ENCODE measurements around the gene WDR3.

DNA sequence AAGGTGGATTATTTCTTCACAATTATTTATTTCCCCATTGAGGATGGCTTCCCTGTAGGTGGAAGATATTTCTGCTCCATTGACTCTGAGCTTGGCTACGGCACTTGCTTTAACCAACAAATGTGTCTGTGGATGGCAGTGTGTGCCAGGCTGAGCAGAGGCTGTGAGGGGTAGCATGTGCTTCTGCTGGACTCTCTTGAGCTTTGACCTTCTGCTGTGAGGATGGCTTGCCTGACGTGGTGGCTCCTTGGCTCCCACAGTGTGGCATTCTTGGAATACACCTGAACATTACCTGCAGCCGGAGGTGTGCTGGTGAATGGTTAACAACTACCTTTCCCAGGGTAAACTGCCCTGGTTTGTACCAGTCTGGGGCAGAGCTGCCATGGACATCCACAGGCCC, 46.8 kb downstream of the WDR3 start:
- TF ChIP-seq, protein P1, sequence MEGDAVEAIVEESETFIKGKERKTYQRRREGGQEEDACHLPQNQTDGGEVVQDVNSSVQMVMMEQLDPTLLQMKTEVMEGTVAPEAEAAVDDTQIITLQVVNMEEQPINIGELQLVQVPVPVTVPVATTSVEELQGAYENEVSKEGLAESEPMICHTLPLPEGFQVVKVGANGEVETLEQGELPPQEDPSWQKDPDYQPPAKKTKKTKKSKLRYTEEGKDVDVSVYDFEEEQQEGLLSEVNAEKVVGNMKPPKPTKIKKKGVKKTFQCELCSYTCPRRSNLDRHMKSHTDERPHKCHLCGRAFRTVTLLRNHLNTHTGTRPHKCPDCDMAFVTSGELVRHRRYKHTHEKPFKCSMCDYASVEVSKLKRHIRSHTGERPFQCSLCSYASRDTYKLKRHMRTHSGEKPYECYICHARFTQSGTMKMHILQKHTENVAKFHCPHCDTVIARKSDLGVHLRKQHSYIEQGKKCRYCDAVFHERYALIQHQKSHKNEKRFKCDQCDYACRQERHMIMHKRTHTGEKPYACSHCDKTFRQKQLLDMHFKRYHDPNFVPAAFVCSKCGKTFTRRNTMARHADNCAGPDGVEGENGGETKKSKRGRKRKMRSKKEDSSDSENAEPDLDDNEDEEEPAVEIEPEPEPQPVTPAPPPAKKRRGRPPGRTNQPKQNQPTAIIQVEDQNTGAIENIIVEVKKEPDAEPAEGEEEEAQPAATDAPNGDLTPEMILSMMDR (IDR thresholded peaks at IDR 0.05; ENCODE audit: low read length) = no peak
- TF ChIP-seq EZH2 (IDR thresholded peaks at IDR 0.05; ENCODE audit: borderline replicate concordance, low read length) = no peak

All from OCI-LY1 (cell line).